Neuronal stem cell (in vitro differentiated cells): Measurements from ENCODE around the gene KATNAL1.

Experiments
- DNase-seq: peaks from one replicate; pipeline ENCODE4 v3.0.0-alpha.2; 2013; ENCODE audit warnings: low spot score
- H2AFZ ChIP-seq: one replicate; pipeline ENCODE4 v1.6.1; 2013; ENCODE audit warnings: mild to moderate bottlenecking, low read length, inconsistent platforms
- H2AK5ac ChIP-seq: 2 replicates; pipeline ENCODE4 v1.6.1; 2013; ENCODE audit warnings: low read depth, mild to moderate bottlenecking, inconsistent platforms, low read length, moderate library complexity, mixed read lengths
- H2BK120ac ChIP-seq: 2 replicates; pipeline ENCODE4 v1.6.1; 2013; ENCODE audit warnings: low read depth, mild to moderate bottlenecking, inconsistent platforms, low read length, moderate library complexity, mixed read lengths
- H2BK12ac ChIP-seq: one replicate; pipeline ENCODE4 v1.6.1; 2013; ENCODE audit warnings: low read length, inconsistent platforms
- H2BK15ac ChIP-seq: 2 replicates; pipeline ENCODE4 v1.6.1; 2013; ENCODE audit warnings: mild to moderate bottlenecking, low read length, inconsistent platforms, mixed read lengths
- H2BK5ac ChIP-seq: one replicate; pipeline ENCODE4 v1.6.1; 2013; ENCODE audit warnings: inconsistent platforms, mild to moderate bottlenecking, low read length, moderate library complexity
- H3K14ac ChIP-seq: one replicate; pipeline ENCODE4 v1.6.1; 2013; ENCODE audit warnings: low read length, inconsistent platforms
- H3K18ac ChIP-seq: 2 replicates; pipeline ENCODE4 v1.6.1; 2013; ENCODE audit warnings: low read length, inconsistent platforms
- H3K23ac ChIP-seq: 2 replicates; pipeline ENCODE4 v1.6.1; 2013; ENCODE audit warnings: low read depth, mild to moderate bottlenecking, mixed read lengths, low read length, inconsistent platforms; ENCODE audit not compliant: poor library complexity
- H3K27ac ChIP-seq: replicated peaks from 3 replicates; pipeline ENCODE4 v1.5.1; 2013; ENCODE audit warnings: low read length, inconsistent platforms
- H3K27me3 ChIP-seq, 3 experiments: 2 replicates each; pipeline ENCODE4 v1.6.1; 2013; ENCODE audit warnings: low read length in 3 of 3, mild to moderate bottlenecking in 2 of 3, inconsistent platforms in 1 of 3, low read depth in 1 of 3, mixed read lengths in 1 of 3, moderate library complexity in 1 of 3; ENCODE audit not compliant: control insufficient read depth in 3 of 3, insufficient read depth in 3 of 3
- H3K36me3 ChIP-seq, 2 donors: replicated peaks in 1 of 2; 2 replicates each; pipeline ENCODE4 v1.6.1; 2013; ENCODE audit warnings: low read length in 2 of 2; ENCODE audit not compliant: control insufficient read depth in 2 of 2, insufficient read depth in 2 of 2
- H3K4ac ChIP-seq: 2 replicates; pipeline ENCODE4 v1.6.1; 2013; ENCODE audit warnings: inconsistent platforms, mild to moderate bottlenecking, low read length, moderate library complexity
- H3K4me1 ChIP-seq, 2 donors: 1 replicate in 1 of 2; 2 replicates in 1 of 2; pipeline ENCODE4 v1.6.1; 2013; ENCODE audit warnings: low read length in 2 of 2, low read depth in 1 of 2; ENCODE audit not compliant: control insufficient read depth in 2 of 2, insufficient read depth in 1 of 2
- H3K4me2 ChIP-seq: one replicate; pipeline ENCODE4 v1.6.1; 2013; ENCODE audit warnings: mild to moderate bottlenecking, low read length, inconsistent platforms; ENCODE audit not compliant: insufficient read depth, poor library complexity, severe bottlenecking
- H3K4me3 ChIP-seq, 2 donors: 2 replicates each; pipeline ENCODE4 v1.5.1; 2013; ENCODE audit warnings: low read length in 2 of 2, mild to moderate bottlenecking in 2 of 2, inconsistent platforms in 1 of 2, moderate library complexity in 1 of 2
- H3K79me1 ChIP-seq: one replicate; pipeline ENCODE4 v1.6.1; 2013; ENCODE audit warnings: low read depth, mild to moderate bottlenecking, inconsistent platforms, low read length, moderate library complexity
- H3K9ac ChIP-seq: one replicate; pipeline ENCODE4 v1.6.1; 2013; ENCODE audit warnings: mild to moderate bottlenecking, low read depth, low read length, inconsistent platforms; ENCODE audit not compliant: poor library complexity
- H3K9me3 ChIP-seq, 2 donors: replicated peaks in 1 of 2; 2 replicates each; pipeline versions ENCODE3 to v1.6.1; 2013; ENCODE audit warnings: low read length in 2 of 2, mild to moderate bottlenecking in 2 of 2, inconsistent platforms in 1 of 2, low read depth in 1 of 2, mixed read lengths in 1 of 2, moderate library complexity in 1 of 2; ENCODE audit not compliant: control insufficient read depth in 2 of 2, insufficient read depth in 1 of 2
- H4K8ac ChIP-seq: one replicate; pipeline ENCODE4 v1.6.1; 2013; ENCODE audit warnings: low read depth, mild to moderate bottlenecking, inconsistent platforms, low read length, moderate library complexity
- H4K91ac ChIP-seq: one replicate; pipeline ENCODE4 v1.6.1; 2013; ENCODE audit warnings: low read length, low read depth, mild to moderate bottlenecking, inconsistent platforms; ENCODE audit not compliant: poor library complexity
- WGBS, 2 donors: extraction: QIAGEN DNeasy Blood & Tissue Kit; methylation state at CpG; one replicate each; pipeline ENCODE4 v1.1.7; 2013; ENCODE audit warnings: missing lambda C conversion rate in 2 of 2, mixed read lengths in 1 of 2; ENCODE audit not compliant: insufficient read length in 2 of 2, insufficient replicate concordance in 1 of 2; ENCODE audit errors: extremely low coverage in 2 of 2; 5-methylcytosine and 5-hydroxymethylcytosine counted together

The KATNAL1 gene

DNA sequence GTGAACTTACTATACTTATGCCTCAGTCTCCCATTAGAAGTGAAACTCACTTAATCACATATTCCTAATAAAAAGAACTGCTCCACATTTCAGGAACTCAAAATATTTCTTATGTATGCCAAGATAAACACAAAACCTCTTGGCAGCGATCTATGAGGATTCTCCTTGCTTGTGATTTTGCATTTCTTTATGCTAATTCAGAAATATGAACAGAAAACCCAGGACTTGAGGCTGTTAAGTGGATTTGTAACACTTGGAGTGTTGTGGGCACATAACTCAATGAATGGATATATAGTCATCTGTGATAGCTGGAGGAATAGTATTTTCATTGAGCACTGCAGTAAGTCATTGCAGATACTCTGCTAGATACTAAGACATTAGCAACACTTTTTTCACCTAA is 5.6 kb upstream of the KATNAL1 start:
- no peak overlapping the region for H3K14ac ChIP-seq
- WGBS, 2 donors = no CpG with 5 or more reads among the region's 1 CpG
- H2BK5ac ChIP-seq = no peak overlapping the region
- no peak overlapping the region for H3K4me2 ChIP-seq
- no peak overlapping the region for H2BK15ac ChIP-seq
- no peak overlapping the region for H3K4ac ChIP-seq
- no peak overlapping the region for H4K91ac ChIP-seq
- H3K9ac ChIP-seq = no peak overlapping the region
- no peak overlapping the region for H3K18ac ChIP-seq
- no peaks in the 10 kb centered on the region for H3K79me1 ChIP-seq
- no peak overlapping the region for H2BK12ac ChIP-seq
- H3K4me3 ChIP-seq = no peak overlapping the region
- H3K27ac ChIP-seq = no peak overlapping the region
- no peak overlapping the region for H2AK5ac ChIP-seq
- H3K23ac ChIP-seq = no peak overlapping the region
- H4K8ac ChIP-seq = no peak overlapping the region
- no peaks in the 10 kb centered on the region for H3K27me3 ChIP-seq
- no peak overlapping the region for H2AFZ ChIP-seq
- DNase-seq = no peak
- H3K4me1 ChIP-seq = peaks cover 4 to 6% of the 10 kb centered on the region in 2 donors
- no peak overlapping the region for H2BK120ac ChIP-seq
- H3K9me3 ChIP-seq = no peaks in the 10 kb centered on the region
- peaks cover 0 to 3% of the 10 kb centered on the region in 2 donors for H3K36me3 ChIP-seq

DNA sequence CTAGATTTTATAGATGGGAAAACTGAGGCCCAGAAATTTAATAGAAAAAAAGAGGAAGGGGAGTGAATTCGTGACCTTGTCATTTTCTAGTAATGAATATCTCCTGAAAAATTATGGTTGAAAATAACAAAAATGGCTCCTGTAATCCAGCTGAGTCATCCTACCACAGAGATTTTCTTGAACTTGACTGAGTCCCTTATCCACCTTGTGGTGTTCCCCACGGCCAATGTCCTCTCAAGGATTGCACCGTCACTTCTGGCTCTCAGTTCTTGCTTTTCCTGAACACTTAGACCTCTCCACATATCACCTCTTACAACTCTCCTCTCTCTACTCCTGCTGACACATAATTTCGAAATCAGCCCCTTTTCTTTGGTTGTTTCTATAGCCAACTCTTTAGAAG is 1.2 kb upstream of the KATNAL1 start:
- H3K36me3 ChIP-seq = peaks cover 0 to 3% of the 10 kb centered on the region in 2 donors
- H2BK120ac ChIP-seq = no peak overlapping the region
- H2AK5ac ChIP-seq = no peak overlapping the region
- H2BK12ac ChIP-seq = no peak overlapping the region
- no peak overlapping the region for H3K27ac ChIP-seq
- no peak overlapping the region for H2AFZ ChIP-seq
- no peak overlapping the region for H4K91ac ChIP-seq
- no peak overlapping the region for H3K14ac ChIP-seq
- no peak overlapping the region for H3K9ac ChIP-seq
- H3K79me1 ChIP-seq = no peaks in the 10 kb centered on the region
- DNase-seq = no peak
- H3K4ac ChIP-seq = no peak overlapping the region
- no CpG with 5 or more reads among the region's 4 CpGs for WGBS, 2 donors
- H3K4me2 ChIP-seq = no peak overlapping the region
- H3K18ac ChIP-seq = no peak overlapping the region
- H3K4me3 ChIP-seq = no peak overlapping the region
- H3K27me3 ChIP-seq = no peaks in the 10 kb centered on the region
- H3K23ac ChIP-seq = no peak overlapping the region
- H2BK5ac ChIP-seq = no peak overlapping the region
- no peak overlapping the region for H2BK15ac ChIP-seq
- H3K9me3 ChIP-seq = no peaks in the 10 kb centered on the region
- H3K4me1 ChIP-seq = peaks cover 5 to 14% of the 10 kb centered on the region in 2 donors
- no peak overlapping the region for H4K8ac ChIP-seq

DNA sequence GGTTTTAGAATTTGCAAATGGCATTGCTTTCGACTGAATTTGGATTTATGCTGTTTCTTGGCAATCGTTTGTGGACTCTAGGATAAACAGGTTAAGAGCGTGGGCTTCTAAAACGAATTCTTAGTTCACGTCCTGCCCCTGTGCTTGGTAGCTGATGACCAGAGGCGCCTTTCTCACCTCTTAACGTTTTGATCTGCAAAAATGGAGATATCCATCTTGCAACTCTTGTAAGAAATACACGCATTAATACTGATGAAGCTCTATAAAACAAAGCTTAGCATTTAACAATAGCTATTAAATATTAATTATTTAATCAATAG is 580 bp upstream of the KATNAL1 start:
- Histone ChIP-seq H3K18ac (no peak overlapping the region), H3K36me3 (peaks cover 0 to 3% of the 10 kb centered on the region in 2 donors), H4K91ac (no peak overlapping the region), H2BK15ac (no peak overlapping the region), H2BK12ac (no peak overlapping the region), H3K23ac (no peak overlapping the region), H3K4me2 (peak overlapping the region; percentile 84), H2AK5ac (no peak overlapping the region), H3K4ac (no peak overlapping the region), H3K9ac (no peak overlapping the region), H3K9me3 (no peaks in the 10 kb centered on the region), H2AFZ (peak overlapping the region; percentile 100), H3K14ac (no peak overlapping the region), H3K79me1 (no peaks in the 10 kb centered on the region), H2BK5ac (no peak overlapping the region), H3K27ac (no peak overlapping the region), H3K4me1 (peaks cover 5 to 10% of the 10 kb centered on the region in 2 donors), H2BK120ac (no peak overlapping the region), H3K27me3 (no peaks in the 10 kb centered on the region), H4K8ac (no peak overlapping the region), H3K4me3 (peak overlapping the region; percentile 72 to 100)
- no peak for DNase-seq
- WGBS, 2 donors = no CpG with 5 or more reads among the region's 8 CpGs

DNA sequence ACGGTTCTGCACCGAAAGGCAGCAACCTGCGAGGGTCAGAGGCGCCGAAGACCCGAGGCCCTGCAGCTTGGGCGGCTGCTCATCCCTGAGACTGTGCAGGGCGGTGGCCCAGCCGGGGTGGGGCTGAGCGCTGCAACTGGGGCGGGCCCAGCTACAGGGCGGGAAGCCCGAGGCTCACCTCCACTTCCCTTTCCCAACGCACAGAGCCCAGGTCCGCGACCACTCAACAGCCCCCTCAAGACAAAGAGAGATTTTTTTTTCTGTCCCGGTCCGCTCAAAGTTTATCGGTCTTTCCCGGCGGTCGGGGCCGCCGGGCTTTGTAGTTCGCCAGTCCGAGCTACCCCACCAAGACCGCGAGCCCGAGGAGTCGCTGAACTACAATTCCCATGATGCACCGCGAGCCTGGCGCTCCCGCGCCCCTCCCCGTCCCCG is 573 bp downstream of the KATNAL1 start:
- H4K91ac ChIP-seq = no peak overlapping the region
- peak overlapping the region; percentile 71 for H2BK15ac ChIP-seq
- H3K4me1 ChIP-seq = peaks cover 5 to 10% of the 10 kb centered on the region in 2 donors
- H3K14ac ChIP-seq = peak overlapping the region; percentile 97
- WGBS, 2 donors = no CpG with 5 or more reads among the region's 37 CpGs
- H2BK12ac ChIP-seq = no peak overlapping the region
- peak overlapping the region; percentile 90 for H3K23ac ChIP-seq
- H3K79me1 ChIP-seq = no peaks in the 10 kb centered on the region
- H3K36me3 ChIP-seq = peaks cover 0 to 3% of the 10 kb centered on the region in 2 donors
- peak overlapping the region; percentile 84 for H3K4me2 ChIP-seq
- H3K9ac ChIP-seq = peak overlapping the region; percentile 98
- H2BK5ac ChIP-seq = peak overlapping the region; percentile 95
- peak overlapping the region; percentile 92 for H4K8ac ChIP-seq
- peak; percentile 96 for DNase-seq
- H3K27me3 ChIP-seq = no peaks in the 10 kb centered on the region
- peak overlapping the region; percentile 98 for H3K18ac ChIP-seq
- H3K4ac ChIP-seq = no peak overlapping the region
- no peaks in the 10 kb centered on the region for H3K9me3 ChIP-seq
- H2BK120ac ChIP-seq = no peak overlapping the region
- peak overlapping the region; percentile 100 for H2AFZ ChIP-seq
- H3K4me3 ChIP-seq = peak overlapping the region; percentile 72 to 100
- H2AK5ac ChIP-seq = no peak overlapping the region
- H3K27ac ChIP-seq = peak overlapping the region; percentile 73
